Right lobe of liver (tissue), 6 donors: Measurements from ENCODE around the gene WNT4. TPM values are rescaled to one million over a fixed set of nuclear protein-coding genes. Genes with fewer than 3 reads are reported as not detected.

ENCODE experiments used
- ATAC-seq, 4 donors: fragments of 200-7000 bp; cut with Tn5 transposase; one replicate each; pipeline ENCODE4 v1.9.1; 2020; ENCODE audit warnings: mild to moderate bottlenecking in 4 of 4, moderate library complexity in 4 of 4
- DNase-seq, 3 donors: peaks; one replicate each; pipeline ENCODE4 v3.0.0-alpha.2; 2020
- H3K27ac ChIP-seq, 3 donors: fragments of 200-600 bp; one replicate each; pipeline ENCODE4 v1.8.0; 2022
- H3K27me3 ChIP-seq, 2 donors: fragments of 200-600 bp; one replicate each; pipeline ENCODE4 v1.8.0; 2022
- H3K36me3 ChIP-seq, 4 donors: fragments of 200-600 bp; sonication (generic) in 1 of 4; one replicate each; pipeline versions ENCODE4 v1.5.1 to v1.8.0; 2017 to 2022; ENCODE audit warnings: control low read depth in 1 of 4
- H3K4me1 ChIP-seq, 4 donors: fragments of 200-600 bp; sonication (generic) in 1 of 4; one replicate each; pipeline versions ENCODE4 v1.5.1 to v1.8.0; 2017 to 2022; ENCODE audit warnings: control low read depth in 1 of 4
- H3K4me3 ChIP-seq, 3 donors: fragments of 200-600 bp; one replicate each; pipeline ENCODE4 v1.8.0; 2022
- H3K9me3 ChIP-seq, 4 donors: fragments of 200-600 bp; sonication (generic) in 1 of 4; one replicate each; pipeline versions ENCODE4 v1.5.1 to v1.8.0; 2017 to 2022; ENCODE audit warnings: control low read depth in 1 of 4
- POLR2A ChIP-seq: fragments of 450-650 bp; IDR thresholded peaks from one replicate; pipeline ENCODE4 v1.6.1; 2017; ENCODE audit warnings: antibody characterized with exemption, mild to moderate bottlenecking
- WGBS: methylation state at CpG from one replicate; pipeline ENCODE4 v1.1.6; 2018; ENCODE audit warnings: low coverage, low lambda C conversion rate; ENCODE audit not compliant: insufficient coverage; ENCODE audit errors: missing lambda C conversion rate; 5-methylcytosine and 5-hydroxymethylcytosine counted together
- intact Hi-C, 2 donors: fragments of 100-400 bp; cut with DNase I; formaldehyde crosslinking; loops; one replicate each; pipeline versions ENCODE4 v1.11.2 to v1.14.1; 2022
- total RNA-seq, 6 experiments: library from RNA; depleted of rRNA in 2 of 6; stranded (reverse); fragments of >200 nt in 2 of 6; fragmentation: NEBNext Ultra II Directional in 3 of 6; extraction: Animal tissue kit (Norgen Biotek cat#: 25700) in 3 of 6; gene quantifications; one replicate each; pipeline versions ENCODE4 v1.1.0 to v1.2.4, GENCODE V29; 2016 to 2023
- TF ChIP-seq, protein P1 (sequence below), 4 donors: fragments of 200-600 bp in 3 of 4; fragments of 450-650 bp in 1 of 4; IDR thresholded peaks; one replicate each; pipeline versions ENCODE4 v1.5.1 to v1.8.0; 2016 to 2022; ENCODE audit warnings: antibody characterized with exemption in 4 of 4, mild to moderate bottlenecking in 2 of 4
- donor health status: DM: no; HTN: yes; CAD: no.
- donor health status: DM: no; HTN: no; CAD: no.
- donor health status: DM: no; HTN: no; CAD: no.
- donor health status: DM: no; HTN: yes; CAD: no.
- donor health status: DM: no; HTN: yes; CAD: no.

Gene WNT4
- total RNA-seq, 6 experiments from 2014 or later: 0.06 to 0.46 (median 0.21) TPM; not detected in 2

DNA sequence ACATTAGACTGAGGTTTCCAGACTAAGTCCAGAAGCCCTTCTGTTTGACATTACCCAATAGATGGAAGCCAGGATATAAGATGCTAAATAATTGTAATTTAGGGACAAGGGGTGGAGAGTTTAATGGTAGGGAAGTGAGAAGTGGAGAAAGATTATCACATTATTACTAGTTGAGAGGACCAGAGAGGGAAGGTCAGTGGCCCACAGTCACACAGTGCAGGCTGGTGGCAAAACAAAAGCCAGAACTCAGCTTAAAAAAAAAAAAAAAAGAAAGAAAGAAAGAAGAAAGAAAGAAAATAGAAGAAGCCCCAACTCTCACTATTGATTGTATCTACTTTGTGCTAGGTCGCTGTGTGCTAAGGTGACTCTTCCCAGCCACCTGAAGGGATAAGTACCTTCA is 41.6 kb upstream of the WNT4 start:
- no CpG with 5 or more reads among the region's 1 CpG for WGBS
- no peaks in the 10 kb centered on the region for H3K36me3 ChIP-seq
- ATAC-seq: no peak
- no peak overlapping the region for H3K27ac ChIP-seq
- no peaks in the 10 kb centered on the region for H3K9me3 ChIP-seq
- TF ChIP-seq, protein P1, sequence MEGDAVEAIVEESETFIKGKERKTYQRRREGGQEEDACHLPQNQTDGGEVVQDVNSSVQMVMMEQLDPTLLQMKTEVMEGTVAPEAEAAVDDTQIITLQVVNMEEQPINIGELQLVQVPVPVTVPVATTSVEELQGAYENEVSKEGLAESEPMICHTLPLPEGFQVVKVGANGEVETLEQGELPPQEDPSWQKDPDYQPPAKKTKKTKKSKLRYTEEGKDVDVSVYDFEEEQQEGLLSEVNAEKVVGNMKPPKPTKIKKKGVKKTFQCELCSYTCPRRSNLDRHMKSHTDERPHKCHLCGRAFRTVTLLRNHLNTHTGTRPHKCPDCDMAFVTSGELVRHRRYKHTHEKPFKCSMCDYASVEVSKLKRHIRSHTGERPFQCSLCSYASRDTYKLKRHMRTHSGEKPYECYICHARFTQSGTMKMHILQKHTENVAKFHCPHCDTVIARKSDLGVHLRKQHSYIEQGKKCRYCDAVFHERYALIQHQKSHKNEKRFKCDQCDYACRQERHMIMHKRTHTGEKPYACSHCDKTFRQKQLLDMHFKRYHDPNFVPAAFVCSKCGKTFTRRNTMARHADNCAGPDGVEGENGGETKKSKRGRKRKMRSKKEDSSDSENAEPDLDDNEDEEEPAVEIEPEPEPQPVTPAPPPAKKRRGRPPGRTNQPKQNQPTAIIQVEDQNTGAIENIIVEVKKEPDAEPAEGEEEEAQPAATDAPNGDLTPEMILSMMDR (IDR thresholded peaks at IDR 0.05): no peak
- TF ChIP-seq POLR2A: no peak
- no peak for DNase-seq
- intact Hi-C loops: no loop called here
- H3K4me1 ChIP-seq: no peaks in the 10 kb centered on the region
- no peaks in the 10 kb centered on the region for H3K27me3 ChIP-seq
- no peak overlapping the region for H3K4me3 ChIP-seq

DNA sequence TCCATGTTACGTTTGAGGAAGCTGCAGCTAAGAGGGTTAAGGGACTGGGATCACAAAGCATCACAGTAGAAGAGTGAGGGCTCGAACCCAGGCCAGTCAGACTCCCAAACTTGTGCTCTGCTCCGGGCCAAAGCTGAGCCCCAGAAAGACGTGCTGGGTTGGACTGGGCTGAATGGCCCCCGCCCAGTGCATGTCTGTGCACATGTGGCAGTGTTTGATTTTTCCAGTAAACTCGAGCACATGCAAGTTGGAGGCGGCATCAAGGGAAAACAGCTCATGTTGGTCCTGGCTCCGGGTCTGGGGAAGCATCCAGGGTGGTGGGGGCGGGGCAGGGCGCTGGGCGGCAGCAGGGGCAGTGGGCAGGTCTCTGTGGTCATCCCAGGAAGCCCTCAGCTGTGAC is 39.8 kb upstream of the WNT4 start:
- DNase-seq: no peak

DNA sequence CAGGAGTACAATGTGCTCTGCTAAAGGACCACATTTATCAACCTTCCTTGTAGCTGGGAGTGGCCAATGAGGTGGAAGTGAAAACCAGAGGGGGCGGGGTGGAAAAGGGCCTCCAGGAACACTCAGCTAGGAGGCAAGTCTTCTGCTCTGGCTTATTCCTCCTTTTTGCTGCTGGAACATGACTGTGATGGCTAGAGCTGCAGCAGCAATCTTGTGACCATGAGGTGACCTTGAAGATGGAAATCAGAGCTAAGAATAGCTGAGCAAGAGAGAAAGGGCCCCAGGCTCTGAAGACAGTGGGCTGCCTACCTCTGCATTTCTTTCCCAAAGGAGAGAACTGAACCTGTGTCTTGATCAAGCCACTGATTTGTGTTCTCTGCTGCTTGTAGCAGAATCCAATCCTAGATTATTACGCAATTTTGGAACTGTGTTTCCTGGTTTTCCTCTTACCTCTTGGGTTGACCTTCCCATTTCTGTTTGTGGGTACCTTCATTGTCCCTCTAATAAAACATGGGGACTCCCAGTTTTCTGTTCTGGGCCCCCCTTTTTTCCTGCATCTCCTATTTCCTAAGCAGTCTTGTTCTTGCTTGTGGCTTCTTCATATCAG is 36.4 kb upstream of the WNT4 start:
- DNase-seq (no peak), ATAC-seq (no peak)
- Histone ChIP-seq H3K27ac (no peak overlapping the region), H3K4me1 (no peaks in the 10 kb centered on the region), H3K27me3 (no peaks in the 10 kb centered on the region), H3K9me3 (no peaks in the 10 kb centered on the region), H3K36me3 (no peaks in the 10 kb centered on the region), H3K4me3 (no peak overlapping the region)
- 90% methylated on average over 2 of the region's 2 CpGs for WGBS
- TF ChIP-seq, protein P1 (IDR thresholded peaks at IDR 0.05): no peak
- TF ChIP-seq POLR2A: no peak
- intact Hi-C loops: no loop called here

More for the DNA sequence above, 39.8 kb upstream of the WNT4 start:
- no peak for TF ChIP-seq POLR2A
- TF ChIP-seq, protein P1 (IDR thresholded peaks at IDR 0.05): no peak
- WGBS: 31% methylated on average over 9 of the region's 11 CpGs
- Histone ChIP-seq H3K27me3 (no peaks in the 10 kb centered on the region), H3K9me3 (no peaks in the 10 kb centered on the region), H3K4me3 (no peak overlapping the region), H3K27ac (no peak overlapping the region), H3K4me1 (no peaks in the 10 kb centered on the region), H3K36me3 (no peaks in the 10 kb centered on the region)
- no peak for ATAC-seq
- intact Hi-C loops: no loop called here

DNA sequence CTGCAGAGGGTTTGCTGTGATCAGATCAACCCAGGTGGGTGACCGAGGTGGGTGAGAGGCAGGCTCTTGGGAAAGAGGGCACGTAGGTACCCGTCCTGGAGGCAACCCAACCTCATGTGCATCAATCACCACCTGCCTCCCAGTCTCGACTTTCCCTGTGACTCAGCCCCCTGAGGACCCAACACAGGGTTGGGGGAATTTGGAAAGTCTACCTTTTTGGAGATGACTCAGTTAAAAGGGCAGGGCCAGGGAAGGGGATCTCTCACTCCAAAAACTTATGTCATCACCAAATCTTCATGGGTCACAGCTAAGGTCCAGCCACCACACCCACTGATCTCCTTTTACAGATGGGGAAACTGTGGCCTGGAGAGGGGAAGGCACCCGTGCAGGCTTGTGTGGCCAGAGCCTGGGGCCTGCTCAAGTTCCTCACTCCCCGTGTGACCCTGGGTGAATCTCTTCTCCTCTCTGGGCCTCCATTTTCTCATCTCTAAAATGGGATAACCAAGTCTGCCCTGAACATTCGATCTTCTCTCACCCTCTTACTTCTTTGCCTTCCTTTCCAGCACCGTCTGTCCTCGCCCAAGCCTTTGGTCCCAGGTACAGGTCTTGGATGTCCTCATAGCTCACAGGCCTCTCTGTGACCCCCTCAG is 34.6 kb upstream of the WNT4 start:
- Histone ChIP-seq H3K4me3 (no peak overlapping the region), H3K27ac (no peak overlapping the region), H3K4me1 (no peaks in the 10 kb centered on the region), H3K9me3 (no peaks in the 10 kb centered on the region), H3K36me3 (no peaks in the 10 kb centered on the region), H3K27me3 (no peaks in the 10 kb centered on the region)
- DNase-seq (no peak), ATAC-seq (no peak)
- no peak for TF ChIP-seq POLR2A
- TF ChIP-seq, protein P1 (IDR thresholded peaks at IDR 0.05): no peak
- WGBS: 100% methylated on average over 2 of the region's 9 CpGs
- intact Hi-C loops: no loop called here
